Suprapubic skin (tissue), 4 donors: Measurements from ENCODE around the gene CELF5. TPM values are rescaled to one million over a fixed set of nuclear protein-coding genes. Genes with fewer than 3 reads are reported as not detected.
"Not testable (repeated sequence)": the region's sequence is repeated elsewhere in the genome, so short reads cannot be mapped to it uniquely, and the experiment has no call there.

Source experiments
- DNase-seq, 2 donors: peaks; one replicate each; pipeline ENCODE4 v3.0.0-alpha.2; 2019; ENCODE audit warnings: low spot score in 2 of 2
- H3K27ac ChIP-seq: fragments of 200-600 bp; sonication (generic); one replicate; pipeline ENCODE4 v1.5.1; 2019
- H3K27me3 ChIP-seq: fragments of 200-600 bp; sonication (generic); one replicate; pipeline ENCODE4 v1.5.1; 2019
- H3K36me3 ChIP-seq: fragments of 200-600 bp; sonication (generic); one replicate; pipeline ENCODE4 v1.5.1; 2019
- H3K4me1 ChIP-seq: fragments of 200-600 bp; sonication (generic); one replicate; pipeline ENCODE4 v1.5.1; 2019
- H3K4me3 ChIP-seq: fragments of 200-600 bp; sonication (generic); one replicate; pipeline ENCODE4 v1.5.1; 2019; ENCODE audit warnings: mild to moderate bottlenecking
- H3K9me3 ChIP-seq: fragments of 200-600 bp; sonication (generic); one replicate; pipeline ENCODE4 v1.5.1; 2019
- CTCF ChIP-seq, 2 donors: fragments of 200-600 bp in 1 of 2; fragments of 450-650 bp in 1 of 2; sonication (generic) in 1 of 2; IDR thresholded peaks; one replicate each; pipeline ENCODE4 v1.5.1; 2016 to 2019; ENCODE audit warnings: antibody characterized with exemption in 2 of 2, mild to moderate bottlenecking in 1 of 2, moderate library complexity in 1 of 2
- EP300 ChIP-seq: sonication (generic); formaldehyde crosslinking; IDR thresholded peaks from one replicate; pipeline ENCODE4 v1.6.1; 2017; ENCODE audit warnings: antibody characterized with exemption
- POLR2A ChIP-seq, 2 donors: fragments of 450-650 bp; IDR thresholded peaks; one replicate each; pipeline ENCODE4 v1.6.1; 2017; ENCODE audit warnings: antibody characterized with exemption in 2 of 2, mild to moderate bottlenecking in 2 of 2, moderate library complexity in 2 of 2
- POLR2AphosphoS5 ChIP-seq, 3 donors: sonication (generic); formaldehyde crosslinking; IDR thresholded peaks; one replicate each; pipeline ENCODE4 v1.6.1; 2017; ENCODE audit warnings: antibody characterized with exemption in 3 of 3
- WGBS: methylation state at CpG from one replicate; pipeline ENCODE4 v1.1.5; 2018; 5-methylcytosine and 5-hydroxymethylcytosine counted together
- total RNA-seq, 4 donors: library from RNA; depleted of rRNA; stranded (reverse); fragments of >200 nt; gene quantifications; one replicate each; pipeline ENCODE4 v1.1.0, GENCODE V29; 2016

The CELF5 gene
- total RNA-seq, 4 donors from 2014 or later = 0.17 to 0.87 (median 0.64) TPM; not detected in 1

GRCh38 chr19:3202346-3202745 lies 22.1 kb upstream of the CELF5 start:
- Histone ChIP-seq H3K9me3 (no peaks in the 10 kb centered on the region), H3K4me3 (no peak overlapping the region), H3K27me3 (no peaks in the 10 kb centered on the region), H3K36me3 (peaks cover 70% of the 10 kb centered on the region), H3K27ac (no peak overlapping the region), H3K4me1 (no peaks in the 10 kb centered on the region)
- no peak for DNase-seq
- WGBS = 91% methylated on average over 6 of the region's 12 CpGs
- TF ChIP-seq POLR2AphosphoS5 (IDR thresholded peaks at IDR 0.05) = no peak
- TF ChIP-seq CTCF (IDR thresholded peaks at IDR 0.05) = no peak
- no peak for TF ChIP-seq EP300
- no peak for TF ChIP-seq POLR2A (IDR thresholded peaks at IDR 0.05)

GRCh38 chr19:3202895-3203294 lies 21.6 kb upstream of the CELF5 start:
- not testable (repeated sequence) for H3K27ac ChIP-seq, H3K4me1 ChIP-seq, H3K27me3 ChIP-seq, DNase-seq, H3K4me3 ChIP-seq, H3K9me3 ChIP-seq
- peaks cover 76% of the 10 kb centered on the region for H3K36me3 ChIP-seq
- WGBS = 96% methylated on average over 7 of the region's 7 CpGs

GRCh38 chr19:3203805-3204645 lies 20.4 kb upstream of the CELF5 start:
- WGBS = 90% methylated on average over 4 of the region's 43 CpGs
- TF ChIP-seq POLR2AphosphoS5 (IDR thresholded peaks at IDR 0.05) (no peak), EP300 (no peak), POLR2A (IDR thresholded peaks at IDR 0.05) (no peak), CTCF (IDR thresholded peaks at IDR 0.05) (no peak)
- DNase-seq = peak in 1 of 2 donors; percentile 53
- Histone ChIP-seq H3K9me3 (no peaks in the 10 kb centered on the region), H3K27me3 (no peaks in the 10 kb centered on the region), H3K4me3 (no peak overlapping the region), H3K27ac (no peak overlapping the region), H3K4me1 (no peaks in the 10 kb centered on the region), H3K36me3 (peaks cover 81% of the 10 kb centered on the region)

- H3K27me3 ChIP-seq = no peaks in the 10 kb centered on the region
- TF ChIP-seq POLR2AphosphoS5 (IDR thresholded peaks at IDR 0.05) (no peak), CTCF (IDR thresholded peaks at IDR 0.05) (no peak), EP300 (no peak), POLR2A (IDR thresholded peaks at IDR 0.05) (no peak)
- no peak overlapping the region for H3K27ac ChIP-seq
- DNase-seq = peak in 1 of 2 donors; percentile 48
- no peaks in the 10 kb centered on the region for H3K4me1 ChIP-seq
- no peaks in the 10 kb centered on the region for H3K9me3 ChIP-seq
- 96% methylated on average over 11 of the region's 35 CpGs for WGBS
- H3K36me3 ChIP-seq = peaks cover 77% of the 10 kb centered on the region
- H3K4me3 ChIP-seq = no peak overlapping the region
Observed at GRCh38 chr19:3204646-3205275, 19.7 kb upstream of the CELF5 start.

- WGBS = 93% methylated on average over 17 of the region's 28 CpGs
- H3K4me3 ChIP-seq = no peak overlapping the region
- no peaks in the 10 kb centered on the region for H3K4me1 ChIP-seq
- no peak for DNase-seq
- H3K9me3 ChIP-seq = no peaks in the 10 kb centered on the region
- no peak overlapping the region for H3K27ac ChIP-seq
- H3K27me3 ChIP-seq = no peaks in the 10 kb centered on the region
- TF ChIP-seq POLR2AphosphoS5 (IDR thresholded peaks at IDR 0.05) (no peak), POLR2A (IDR thresholded peaks at IDR 0.05) (no peak)
- peaks cover 72% of the 10 kb centered on the region for H3K36me3 ChIP-seq
Observed at GRCh38 chr19:3206216-3206953, 18.1 kb upstream of the CELF5 start.
